ENCODE data around the gene SETBP1.

Gene SETBP1

GRCh38 chr18:44916429-44917207 lies 235.9 kb downstream of the SETBP1 start:
- no peak for DNase-seq

GRCh38 chr18:44917216-44918141 lies 236.8 kb downstream of the SETBP1 start:
- DNase-seq, result no peak

GRCh38 chr18:44918142-44918476 lies 237.4 kb downstream of the SETBP1 start:
- DNase-seq, result no peak

GRCh38 chr18:44920441-44920840 lies 239.8 kb downstream of the SETBP1 start:
- DNase-seq, result no peak

GRCh38 chr18:44921974-44922373 lies 241.3 kb downstream of the SETBP1 start:
- no peak for DNase-seq

GRCh38 chr18:44922968-44923367 lies 242.3 kb downstream of the SETBP1 start:
- DNase-seq, result no peak

GRCh38 chr18:44924785-44925499 lies 244.3 kb downstream of the SETBP1 start:
- DNase-seq, result no peak

GRCh38 chr18:44927127-44927849 lies 246.6 kb downstream of the SETBP1 start:
- DNase-seq, result no peak

GRCh38 chr18:44934901-44935300 lies 254.2 kb downstream of the SETBP1 start:
- DNase-seq, result no peak

- DNase-seq, result no peak
Measured at GRCh38 chr18:44935455-44935854, 254.8 kb downstream of the SETBP1 start.

- DNase-seq, result no peak
Measured at GRCh38 chr18:44936485-44936884, 255.8 kb downstream of the SETBP1 start.

- DNase-seq, result no peak
Measured at GRCh38 chr18:44937960-44938719, 257.5 kb downstream of the SETBP1 start.

- no peak for DNase-seq
Measured at GRCh38 chr18:44938720-44939665, 258.3 kb downstream of the SETBP1 start.

- no peak for DNase-seq
Measured at GRCh38 chr18:44941516-44941915, 260.8 kb downstream of the SETBP1 start.

GRCh38 chr18:44942073-44942472 lies 261.4 kb downstream of the SETBP1 start:
- DNase-seq, result no peak

GRCh38 chr18:44943311-44943881 lies 262.7 kb downstream of the SETBP1 start:
- DNase-seq, result no peak

- no peak for DNase-seq
Measured at GRCh38 chr18:44944461-44944860, 263.8 kb downstream of the SETBP1 start.

GRCh38 chr18:44945888-44946401 lies 265.3 kb downstream of the SETBP1 start:
- no peak for DNase-seq

GRCh38 chr18:44946529-44947113 lies 265.9 kb downstream of the SETBP1 start:
- no peak for DNase-seq

GRCh38 chr18:44949967-44950366 lies 269.3 kb downstream of the SETBP1 start:
- no peak for DNase-seq

All from stimulated activated naive CD4-positive, alpha-beta T cell (primary cell).